Ovary (tissue), 9 donors: Measurements from ENCODE around the gene HOMER2. TPM values are rescaled to one million over a fixed set of nuclear protein-coding genes. Genes with fewer than 3 reads are reported as not detected.

Experiments used
- DNase-seq, 5 donors: peaks; one replicate each; pipeline ENCODE4 v3.0.0-alpha.2; 2019 to 2020
- H3K27ac ChIP-seq, 2 donors: fragments of 200-600 bp; one replicate each; pipeline versions ENCODE4 v1.5.1 to v1.8.0; 2019 to 2022
- H3K27me3 ChIP-seq: fragments of 200-600 bp; one replicate; pipeline ENCODE4 v1.8.0; 2022
- H3K36me3 ChIP-seq: fragments of 200-600 bp; sonication (generic); one replicate; pipeline ENCODE4 v1.5.1; 2019
- H3K4me1 ChIP-seq: one replicate; pipeline ENCODE4 v1.8.1; 2013; ENCODE audit warnings: mild to moderate bottlenecking, moderate library complexity; ENCODE audit not compliant: insufficient read depth
- H3K4me3 ChIP-seq: fragments of 200-600 bp; sonication (generic); one replicate; pipeline ENCODE4 v1.5.1; 2017
- H3K9me3 ChIP-seq, 2 donors: fragments of 200-600 bp in 1 of 2; sonication (generic) in 1 of 2; one replicate each; pipeline versions ENCODE4 v1.5.1 to v1.8.1; 2013 to 2019; ENCODE audit warnings: mild to moderate bottlenecking in 1 of 2, moderate library complexity in 1 of 2
- CTCF ChIP-seq, 3 donors: fragments of 450-650 bp in 2 of 3; fragments of 200-600 bp in 1 of 3; IDR thresholded peaks; one replicate each; pipeline versions ENCODE4 v1.5.1 to v1.8.0; 2016 to 2022; ENCODE audit warnings: antibody characterized with exemption in 3 of 3, mild to moderate bottlenecking in 1 of 3
- EP300 ChIP-seq: sonication (generic); formaldehyde crosslinking; IDR thresholded peaks from one replicate; pipeline ENCODE4 v1.6.1; 2017; ENCODE audit warnings: antibody characterized with exemption
- POLR2A ChIP-seq: fragments of 450-650 bp; IDR thresholded peaks from one replicate; pipeline ENCODE4 v1.6.1; 2017; ENCODE audit warnings: antibody characterized with exemption, mild to moderate bottlenecking, moderate library complexity
- WGBS, 3 donors: extraction: QIAGEN DNeasy Blood & Tissue Kit in 1 of 3; methylation state at CpG; one replicate each; pipeline versions ENCODE4 v1.1.5 to v1.1.7; 2013 to 2017; 5-methylcytosine and 5-hydroxymethylcytosine counted together
- intact Hi-C, 4 donors: fragments of 100-400 bp; cut with DNase I; formaldehyde crosslinking; loops; one replicate each; pipeline versions ENCODE4 v1.11.0 to v1.15.1; 2022 to 2023
- polyA plus RNA-seq, 2 donors: library from polyadenylated mRNA; stranded (reverse); fragments of 200-250 nt in 1 of 2; fragments of 350-450 nt in 1 of 2; fragmentation: Illumina TruSeq in 1 of 2; extraction: RNeasy Lipid Tissue Mini Kit (QIAGEN cat#74804) in 1 of 2; gene quantifications; one replicate each; pipeline ENCODE4 v1.2.3, GENCODE V29; 2013 to 2014
- total RNA-seq, 7 donors: library from RNA; depleted of rRNA in 2 of 7; stranded (reverse); fragments of >200 nt in 2 of 7; fragmentation: NEBNext Ultra II Directional in 3 of 7; extraction: Animal tissue kit (Norgen Biotek cat#: 25700) in 3 of 7; gene quantifications; one replicate each; pipeline versions ENCODE4 v1.1.0 to v1.2.4, GENCODE V29; 2016 to 2023
- donor health status: DM: no; HTN: no; CAD: no; lungs with moderate emphysema.
- donor health status: DM: no; HTN: no; CAD: no.
- donor health status: Bipolar disorder and iron deficiency.
- donor health status: DM: yes; HTN: yes; CAD: no.
- donor health status: DM: no; HTN: no; CAD: no.
- donor health status: DM: yes; HTN: yes; CAD: no.

HOMER2 gene
- total and polyA plus RNA-seq, 9 donors = 3.0 to 60.8 (median 11.0) TPM

GRCh38 chr15:82970078-82970686 is 17.7 kb upstream of the HOMER2 start:
- Histone ChIP-seq H3K27me3 (no peaks in the 10 kb centered on the region), H3K36me3 (no peaks in the 10 kb centered on the region), H3K4me1 (no peaks in the 10 kb centered on the region), H3K27ac (no peak overlapping the region), H3K9me3 (no peaks in the 10 kb centered on the region), H3K4me3 (no peak overlapping the region)
- DNase-seq = no peak
- no peak for TF ChIP-seq EP300
- TF ChIP-seq CTCF (IDR thresholded peaks at IDR 0.05) = no peak
- no peak for TF ChIP-seq POLR2A
- 39 to 61% (median 50%) methylated on average over 3 of the region's 3 CpGs for WGBS, 3 donors
- intact Hi-C loops = loop anchor here in 1 of 4 donors (10.0 kb wide), 2 partner anchors 55 to 215 kb away; no protein-coding TSS in a partner anchor

DNA sequence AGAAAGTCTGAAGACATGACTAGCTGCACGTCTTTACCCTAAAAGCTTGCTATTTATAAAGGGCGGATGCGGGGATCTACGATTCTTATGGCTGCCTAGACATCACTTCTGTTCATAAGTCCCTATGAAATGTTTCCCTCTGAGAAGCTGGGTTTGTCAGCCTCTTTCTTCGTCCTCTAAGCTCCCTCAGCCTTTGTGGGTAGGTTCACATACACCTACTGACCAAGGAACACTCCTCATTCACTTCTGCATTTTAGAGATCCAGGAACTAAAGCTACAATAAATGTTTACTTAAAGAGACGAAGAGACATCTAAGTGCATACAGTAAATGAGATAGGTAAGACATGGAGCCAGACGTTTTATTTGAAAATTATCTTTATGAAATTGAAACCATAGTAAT is 16.8 kb upstream of the HOMER2 start:
- Histone ChIP-seq H3K9me3 (no peaks in the 10 kb centered on the region), H3K4me1 (no peaks in the 10 kb centered on the region), H3K4me3 (no peak overlapping the region), H3K36me3 (no peaks in the 10 kb centered on the region), H3K27ac (no peak overlapping the region), H3K27me3 (no peaks in the 10 kb centered on the region)
- no peak for DNase-seq
- TF ChIP-seq POLR2A (no peak), CTCF (IDR thresholded peaks at IDR 0.05) (no peak), EP300 (no peak)
- 79 to 83% (median 82%) methylated on average over 7 of the region's 7 CpGs for WGBS, 3 donors
- intact Hi-C loops = no loop called here

GRCh38 chr15:82968066-82968465 is 15.5 kb upstream of the HOMER2 start:
- no peak for DNase-seq
- Histone ChIP-seq H3K27ac (no peak overlapping the region), H3K4me1 (no peaks in the 10 kb centered on the region), H3K4me3 (no peak overlapping the region), H3K27me3 (no peaks in the 10 kb centered on the region), H3K9me3 (no peaks in the 10 kb centered on the region), H3K36me3 (no peaks in the 10 kb centered on the region)
- WGBS, 3 donors = 86 to 92% (median 90%) methylated on average over 4 of the region's 4 CpGs
- intact Hi-C loops = no loop called here
- no peak for TF ChIP-seq EP300

DNA sequence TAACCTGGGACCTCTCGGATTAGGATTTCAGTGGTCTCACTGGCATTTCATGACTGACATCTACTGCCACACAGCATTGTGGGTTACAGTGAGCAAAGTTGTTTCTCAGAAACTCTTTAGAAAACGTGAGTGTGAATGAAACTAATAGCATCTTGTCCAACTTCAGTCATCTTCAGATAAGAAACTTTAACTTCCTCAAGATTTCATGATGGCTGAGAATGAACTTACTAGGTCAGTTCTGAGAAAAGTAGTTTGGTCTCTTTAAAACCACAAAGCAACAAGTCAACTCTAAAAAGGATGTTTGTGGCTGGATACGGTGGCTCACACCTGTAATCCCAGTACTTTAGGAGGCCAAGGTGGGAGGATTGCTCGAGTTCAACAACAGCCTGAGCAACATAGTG is 14.2 kb upstream of the HOMER2 start:
- Histone ChIP-seq H3K4me1 (no peaks in the 10 kb centered on the region), H3K27me3 (no peaks in the 10 kb centered on the region), H3K9me3 (no peaks in the 10 kb centered on the region), H3K4me3 (no peak overlapping the region), H3K36me3 (no peaks in the 10 kb centered on the region), H3K27ac (no peak overlapping the region)
- DNase-seq = no peak
- WGBS, 3 donors = 74 to 77% (median 75%) methylated on average over 4 of the region's 4 CpGs
- TF ChIP-seq EP300 (no peak), CTCF (IDR thresholded peaks at IDR 0.05) (no peak), POLR2A (no peak)
- intact Hi-C loops = no loop called here

GRCh38 chr15:82964890-82965289 is 12.4 kb upstream of the HOMER2 start:
- Histone ChIP-seq H3K9me3 (no peaks in the 10 kb centered on the region), H3K27ac (no peak overlapping the region), H3K4me1 (no peaks in the 10 kb centered on the region), H3K27me3 (no peaks in the 10 kb centered on the region), H3K36me3 (no peaks in the 10 kb centered on the region), H3K4me3 (no peak overlapping the region)
- DNase-seq = no peak
- no peak for TF ChIP-seq CTCF (IDR thresholded peaks at IDR 0.05)
- WGBS, 3 donors = 94 to 98% (median 97%) methylated on average over 5 of the region's 5 CpGs
- intact Hi-C loops = no loop called here
